Activated T-cell treated with anti-CD3 and anti-CD28 coated beads, Interleukin-2, amount 50 U/mL, for 24 hours (primary cell): ENCODE results near the gene RDH12.
A peak's percentile ranks its signal among the peaks of the same experiment; 100 is the strongest.
"Not testable (repeated sequence)": the region's sequence is repeated elsewhere in the genome, so short reads cannot be mapped to it uniquely, and the experiment has no call there.

Source experiments
- DNase-seq: peaks from one replicate; pipeline ENCODE4 v3.0.0-alpha.2; 2020
- H3K27ac Mint-ChIP-seq: 2 replicates; pipeline ENCODE4 v1.8.0; 2020; ENCODE audit warnings: mild to moderate bottlenecking, mixed read lengths
- H3K27me3 Mint-ChIP-seq: 2 replicates; pipeline ENCODE4 v1.8.0; 2020; ENCODE audit warnings: mixed read lengths
- H3K36me3 Mint-ChIP-seq: 2 replicates; pipeline ENCODE4 v1.8.0; 2020; ENCODE audit warnings: low read depth, mixed read lengths
- H3K4me1 Mint-ChIP-seq: 2 replicates; pipeline ENCODE4 v1.8.0; 2020; ENCODE audit warnings: low read depth, mixed read lengths
- H3K4me3 Mint-ChIP-seq: 2 replicates; pipeline ENCODE4 v1.8.0; 2020; ENCODE audit warnings: mild to moderate bottlenecking, moderate library complexity, mixed read lengths
- H3K9me3 Mint-ChIP-seq: 2 replicates; pipeline ENCODE4 v1.8.0; 2020; ENCODE audit warnings: mixed read lengths

Gene RDH12

DNA sequence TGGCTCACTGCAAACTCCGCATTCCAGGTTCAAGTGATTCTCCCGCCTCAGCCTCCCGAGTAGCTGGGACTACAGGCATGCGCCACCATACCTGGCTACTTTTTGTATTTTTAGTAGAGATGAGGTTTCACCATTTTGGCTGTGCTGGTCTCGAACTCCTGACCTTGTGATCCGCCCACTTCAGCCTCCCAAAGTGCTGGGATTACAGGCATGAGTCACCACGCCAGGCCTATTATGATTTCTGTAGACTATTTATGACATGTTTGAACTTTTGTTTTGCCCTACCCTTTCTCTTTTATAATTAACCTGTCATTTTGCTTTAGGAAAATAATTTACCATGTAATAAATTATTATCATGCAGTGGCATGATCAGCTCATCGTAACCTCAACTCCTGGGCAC lies at the start of gene RDH12:
TSS of gene RDH12 (plus strand) at position 395 of the 400 bp plus-strand sequence. CDS start 20,757 bp downstream, outside the sequence.
- not testable (repeated sequence) for H3K4me3 Mint-ChIP-seq, H3K27me3 Mint-ChIP-seq, H3K36me3 Mint-ChIP-seq, H3K9me3 Mint-ChIP-seq, DNase-seq, H3K4me1 Mint-ChIP-seq, H3K27ac Mint-ChIP-seq

- Mint-ChIP-seq H3K27ac (no peak overlapping the region), H3K4me3 (no peak overlapping the region), H3K9me3 (no peaks in the 10 kb centered on the region), H3K36me3 (peaks cover 93% of the 10 kb centered on the region), H3K4me1 (peaks cover under 1% of the 10 kb centered on the region), H3K27me3 (no peaks in the 10 kb centered on the region)
- no peak for DNase-seq
Observed at GRCh38 chr14:67652189-67652588, 49.5 kb upstream of the RDH12 start.

DNA sequence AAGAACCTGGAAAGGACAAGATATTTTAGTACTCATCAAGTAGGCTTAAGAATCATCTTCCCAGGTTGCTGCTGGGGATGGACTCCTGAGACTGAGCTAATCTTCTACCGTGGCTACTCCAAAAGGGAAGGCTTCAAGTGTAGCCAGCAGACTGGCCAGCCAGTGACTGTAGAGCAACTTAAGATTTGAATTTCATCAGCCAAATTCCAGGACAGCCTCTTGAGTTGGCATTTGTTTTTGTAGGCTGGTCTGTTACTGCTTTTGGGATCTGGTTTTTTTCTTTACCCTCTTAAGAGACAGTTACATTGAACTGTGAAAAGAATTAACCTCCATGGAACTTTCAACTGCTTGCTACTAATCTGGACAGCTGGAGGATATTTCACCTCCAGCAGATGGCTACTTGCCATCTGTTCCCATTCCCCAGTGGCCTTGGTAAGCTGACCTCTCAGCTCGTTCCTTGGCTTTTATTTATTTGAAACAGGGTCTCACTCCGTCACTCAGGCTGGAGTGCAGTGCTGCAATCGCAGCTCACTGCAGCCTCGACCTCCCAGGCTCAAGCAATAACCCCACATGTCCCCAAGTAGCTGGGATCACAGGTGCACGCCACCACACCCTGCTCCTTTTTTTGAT lies 47.9 kb upstream of the RDH12 start:
- Mint-ChIP-seq H3K4me3 (no peak overlapping the region), H3K27me3 (no peaks in the 10 kb centered on the region), H3K4me1 (peaks cover 3% of the 10 kb centered on the region), H3K27ac (peak overlapping the region; percentile 50), H3K9me3 (no peaks in the 10 kb centered on the region), H3K36me3 (peaks cover 94% of the 10 kb centered on the region)
- DNase-seq = no peak

GRCh38 chr14:67663633-67664032 lies 38.1 kb upstream of the RDH12 start:
- Mint-ChIP-seq H3K27ac (no peak overlapping the region), H3K36me3 (peaks cover 44% of the 10 kb centered on the region), H3K4me3 (no peak overlapping the region), H3K27me3 (no peaks in the 10 kb centered on the region), H3K4me1 (peaks cover 38% of the 10 kb centered on the region), H3K9me3 (no peaks in the 10 kb centered on the region)
- DNase-seq = no peak

GRCh38 chr14:67665868-67666267 lies 35.8 kb upstream of the RDH12 start:
- Mint-ChIP-seq H3K9me3 (no peaks in the 10 kb centered on the region), H3K27me3 (no peaks in the 10 kb centered on the region), H3K4me1 (peaks cover 53% of the 10 kb centered on the region), H3K36me3 (peaks cover 26% of the 10 kb centered on the region), H3K4me3 (no peak overlapping the region), H3K27ac (peak overlapping the region; percentile 67)
- DNase-seq = no peak

DNA sequence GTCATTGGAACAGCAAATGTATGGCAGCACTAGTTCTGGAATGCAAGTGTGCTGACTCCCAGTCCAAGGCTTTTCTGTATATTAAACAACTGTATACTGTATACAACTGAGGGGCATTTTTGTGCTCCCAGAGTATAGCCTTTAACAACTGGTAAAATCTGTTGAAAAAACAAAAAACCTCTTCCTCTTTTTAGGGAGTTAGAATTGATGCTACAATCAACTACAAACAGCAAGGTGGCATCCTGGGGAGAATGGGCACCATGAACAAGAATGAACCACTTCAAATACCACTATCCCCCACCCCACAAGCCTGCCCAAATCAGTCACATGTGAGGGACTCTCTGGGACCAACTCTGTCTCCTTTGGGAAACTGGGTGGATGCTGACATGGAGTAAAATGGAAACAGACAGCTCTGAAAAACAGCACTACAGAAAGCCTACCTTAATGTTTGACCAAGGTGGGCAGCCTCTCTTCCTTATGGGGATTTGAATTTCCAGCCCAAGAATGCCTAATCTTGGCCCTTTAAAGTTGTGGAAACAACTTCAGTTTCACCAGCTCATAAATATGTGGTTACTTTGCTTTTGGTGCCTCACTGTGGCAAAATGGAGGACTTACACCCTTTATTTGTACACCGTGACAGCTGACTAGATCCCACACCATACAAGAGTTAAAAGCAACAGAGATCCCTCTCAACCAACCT lies 34.8 kb upstream of the RDH12 start:
- H3K36me3 Mint-ChIP-seq = peaks cover 21% of the 10 kb centered on the region
- peaks cover 61% of the 10 kb centered on the region for H3K4me1 Mint-ChIP-seq

GRCh38 chr14:67668559-67668958 lies 33.1 kb upstream of the RDH12 start:
- no peaks in the 10 kb centered on the region for H3K27me3 Mint-ChIP-seq
- peak overlapping the region; percentile 37 for H3K27ac Mint-ChIP-seq
- DNase-seq = no peak
- H3K9me3 Mint-ChIP-seq = no peaks in the 10 kb centered on the region
- peaks cover 69% of the 10 kb centered on the region for H3K4me1 Mint-ChIP-seq
- no peak overlapping the region for H3K4me3 Mint-ChIP-seq
- peaks cover 12% of the 10 kb centered on the region for H3K36me3 Mint-ChIP-seq

More for the DNA sequence above, 34.8 kb upstream of the RDH12 start:
- Mint-ChIP-seq H3K9me3 (no peaks in the 10 kb centered on the region), H3K4me3 (no peak overlapping the region), H3K27ac (peak overlapping the region; percentile 48), H3K27me3 (no peaks in the 10 kb centered on the region)
- no peak for DNase-seq

DNA sequence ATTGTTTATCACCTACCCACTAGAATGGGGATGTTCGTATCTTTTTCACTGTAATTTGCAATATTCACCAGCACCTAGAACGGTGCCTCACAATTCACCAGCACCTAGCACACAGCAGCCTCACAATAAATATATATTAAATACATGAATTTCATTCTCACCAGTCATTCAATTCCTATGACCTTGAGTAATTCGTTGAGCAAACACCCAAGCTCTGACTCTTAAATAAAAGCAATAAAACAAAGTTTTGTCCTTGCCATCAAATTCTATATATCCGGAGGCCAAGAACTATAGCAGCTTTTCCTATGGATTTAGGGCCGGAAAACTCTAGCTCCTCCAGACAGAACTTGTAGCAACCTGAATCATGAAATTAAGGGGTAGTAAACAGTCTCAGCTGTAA lies 28.2 kb upstream of the RDH12 start:
- H3K4me1 Mint-ChIP-seq = peaks cover 56% of the 10 kb centered on the region
- no peak for DNase-seq
- H3K36me3 Mint-ChIP-seq = peaks cover 35% of the 10 kb centered on the region
- H3K27ac Mint-ChIP-seq = peak overlapping the region; percentile 94
- peak overlapping the region; percentile 86 for H3K4me3 Mint-ChIP-seq
- no peaks in the 10 kb centered on the region for H3K9me3 Mint-ChIP-seq
- H3K27me3 Mint-ChIP-seq = no peaks in the 10 kb centered on the region

- Mint-ChIP-seq H3K9me3 (no peaks in the 10 kb centered on the region), H3K4me3 (peak overlapping the region; percentile 86), H3K27ac (peak overlapping the region; percentile 94), H3K4me1 (peaks cover 49% of the 10 kb centered on the region), H3K36me3 (peaks cover 41% of the 10 kb centered on the region), H3K27me3 (no peaks in the 10 kb centered on the region)
- DNase-seq = peak; percentile 67
Observed at GRCh38 chr14:67674139-67674479, 27.6 kb upstream of the RDH12 start.

- H3K9me3 Mint-ChIP-seq = no peaks in the 10 kb centered on the region
- H3K4me3 Mint-ChIP-seq = peak within 1 kb of the TSS; percentile 86
- peaks cover 45% of the 10 kb centered on the region for H3K4me1 Mint-ChIP-seq
- H3K27me3 Mint-ChIP-seq = no peaks in the 10 kb centered on the region
- DNase-seq = peak; percentile 91
- H3K27ac Mint-ChIP-seq = peak within 1 kb of the TSS; percentile 94
- peaks cover 43% of the 10 kb centered on the region for H3K36me3 Mint-ChIP-seq
Observed at GRCh38 chr14:67674480-67675218, 27.0 kb upstream of the RDH12 start, which contains the start of gene VTI1B. Gene VTI1B (minus strand): TSS chr14:67674632. CDS start chr14:67674489, 143 bp downstream.

DNA sequence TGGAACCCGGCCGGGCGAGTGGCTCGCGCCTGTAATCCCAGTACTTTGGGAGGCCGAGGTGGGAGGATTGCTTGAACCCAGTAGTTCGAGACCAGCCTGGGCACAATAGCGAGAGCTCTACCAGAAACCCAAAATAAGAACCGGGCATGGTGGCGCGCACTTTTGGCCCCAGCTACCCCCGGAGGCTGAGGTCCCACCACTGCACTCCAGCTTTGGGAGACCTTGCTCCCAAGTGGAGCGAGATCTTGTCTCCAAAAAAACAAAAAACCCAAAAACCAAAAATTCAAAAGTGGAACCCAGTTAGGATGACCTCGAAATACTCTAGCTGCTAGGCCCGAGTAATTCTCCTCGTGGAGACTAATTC lies 26.5 kb upstream of the RDH12 start:
- no peak for DNase-seq
- Mint-ChIP-seq H3K9me3 (no peaks in the 10 kb centered on the region), H3K36me3 (peaks cover 49% of the 10 kb centered on the region), H3K27ac (peak overlapping the region; percentile 94), H3K27me3 (no peaks in the 10 kb centered on the region), H3K4me3 (peak overlapping the region; percentile 86), H3K4me1 (peaks cover 47% of the 10 kb centered on the region)

DNA sequence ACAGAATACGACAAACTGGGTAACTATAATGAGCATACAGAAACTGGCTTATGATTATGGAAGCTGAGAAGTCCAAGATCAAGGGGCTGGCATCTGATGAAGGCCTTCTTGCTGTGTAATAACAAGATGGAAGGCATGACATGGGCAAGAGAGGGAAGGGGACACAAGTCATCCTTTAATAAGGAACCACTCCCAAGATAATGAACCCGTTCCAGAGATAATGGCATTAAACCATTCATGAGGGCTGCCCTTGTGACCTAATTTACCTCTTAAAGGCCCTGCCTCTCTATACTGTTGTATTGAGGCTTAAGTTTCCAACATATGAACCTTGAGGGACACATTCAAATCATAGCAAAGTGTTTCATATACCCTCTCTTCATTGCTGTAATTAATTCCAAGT lies 22.7 kb upstream of the RDH12 start:
- H3K27ac Mint-ChIP-seq = peak overlapping the region; percentile 2
- no peaks in the 10 kb centered on the region for H3K27me3 Mint-ChIP-seq
- H3K4me1 Mint-ChIP-seq = peaks cover 47% of the 10 kb centered on the region

DNA sequence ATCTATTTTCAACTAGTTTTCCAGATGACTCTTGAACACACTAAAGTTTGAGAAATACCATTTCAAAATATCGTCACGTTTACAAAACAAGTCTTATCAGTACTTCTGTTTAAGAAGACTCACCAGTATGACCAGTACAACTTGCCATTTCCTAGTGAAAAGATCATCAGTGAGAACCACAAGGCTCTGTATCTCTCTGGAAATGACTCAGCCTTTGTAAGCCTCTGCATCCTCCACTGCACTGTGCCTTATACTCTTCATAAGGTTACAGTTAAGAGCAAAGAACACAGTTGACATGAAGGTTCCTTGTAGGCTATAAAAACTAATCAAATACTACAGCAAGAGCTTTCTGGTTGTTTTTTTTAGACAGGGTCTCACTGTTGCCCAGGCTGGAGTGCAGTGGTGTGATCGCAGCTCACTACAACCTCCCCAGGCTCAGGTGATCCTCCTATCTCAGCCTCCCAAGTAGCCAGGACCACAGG lies 21.5 kb upstream of the RDH12 start:
- no peak for DNase-seq
- Mint-ChIP-seq H3K27me3 (no peaks in the 10 kb centered on the region), H3K9me3 (no peaks in the 10 kb centered on the region), H3K4me1 (peaks cover 46% of the 10 kb centered on the region), H3K4me3 (no peak overlapping the region), H3K36me3 (peaks cover 90% of the 10 kb centered on the region), H3K27ac (peak overlapping the region; percentile 76)

More for the DNA sequence above, 22.7 kb upstream of the RDH12 start:
- peaks cover 82% of the 10 kb centered on the region for H3K36me3 Mint-ChIP-seq
- no peak for DNase-seq
- no peak overlapping the region for H3K4me3 Mint-ChIP-seq
- no peaks in the 10 kb centered on the region for H3K9me3 Mint-ChIP-seq

GRCh38 chr14:67680941-67681340 lies 20.7 kb upstream of the RDH12 start:
- no peak for DNase-seq
- Mint-ChIP-seq H3K9me3 (no peaks in the 10 kb centered on the region), H3K4me3 (no peak overlapping the region), H3K36me3 (peaks cover 91% of the 10 kb centered on the region), H3K27me3 (no peaks in the 10 kb centered on the region), H3K4me1 (peaks cover 41% of the 10 kb centered on the region), H3K27ac (peak overlapping the region; percentile 76)

DNA sequence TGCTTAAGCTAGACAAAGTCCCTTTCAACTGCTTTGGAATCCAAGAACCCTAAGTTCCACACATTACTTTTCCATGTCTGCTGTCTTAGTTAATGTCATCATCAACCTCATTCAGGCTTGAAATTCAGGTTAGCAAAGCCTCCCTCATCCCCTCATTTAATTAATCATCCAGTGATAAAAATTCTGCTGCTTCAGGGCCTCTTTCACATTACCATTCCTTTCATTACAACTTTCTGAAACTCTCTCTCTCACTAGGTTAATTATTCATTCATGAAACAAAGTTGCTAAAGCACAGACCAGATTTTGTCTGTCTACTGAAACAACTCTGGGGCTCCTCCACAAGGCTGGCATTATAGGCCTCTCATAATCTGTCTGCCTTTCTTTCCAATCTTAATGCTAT lies 17.8 kb upstream of the RDH12 start:
- peaks cover 94% of the 10 kb centered on the region for H3K36me3 Mint-ChIP-seq

More for the DNA sequence above, 17.8 kb upstream of the RDH12 start:
- no peak for DNase-seq
- Mint-ChIP-seq H3K27ac (peak overlapping the region; percentile 37), H3K4me3 (no peak overlapping the region), H3K27me3 (no peaks in the 10 kb centered on the region), H3K9me3 (no peaks in the 10 kb centered on the region), H3K4me1 (peaks cover 35% of the 10 kb centered on the region)
